BLaER1 (cell line): Measurements from ENCODE around the gene WNT2.
"Not testable (repeated sequence)": the region's sequence is repeated elsewhere in the genome, so short reads cannot be mapped to it uniquely, and the experiment has no call there.

Experiments used
- H3K27ac ChIP-seq: shearing (Covaris generic); formaldehyde crosslinking; 2 replicates; pipeline ENCODE4 v1.8.1; 2022
- H3K27me3 ChIP-seq: shearing (Covaris generic); formaldehyde crosslinking; 2 replicates; pipeline ENCODE4 v1.8.1; 2022
- H3K36me3 ChIP-seq: shearing (Covaris generic); formaldehyde crosslinking; 2 replicates; pipeline ENCODE4 v1.8.1; 2022
- H3K4me1 ChIP-seq: shearing (Covaris generic); formaldehyde crosslinking; 2 replicates; pipeline ENCODE4 v1.8.1; 2022
- H3K4me2 ChIP-seq: shearing (Covaris generic); formaldehyde crosslinking; 2 replicates; pipeline ENCODE4 v1.8.1; 2022
- H3K4me3 ChIP-seq: shearing (Covaris generic); formaldehyde crosslinking; 2 replicates; pipeline ENCODE4 v1.8.1; 2022
- H3K9ac ChIP-seq: shearing (Covaris generic); formaldehyde crosslinking; 2 replicates; pipeline ENCODE4 v1.8.1; 2022
- H3K9me3 ChIP-seq: shearing (Covaris generic); formaldehyde crosslinking; 2 replicates; pipeline ENCODE4 v1.8.1; 2022
- H4K20me1 ChIP-seq: shearing (Covaris generic); formaldehyde crosslinking; 2 replicates; pipeline ENCODE4 v1.8.1; 2022
- Cebpa-rat ChIP-seq: shearing (Covaris generic); IDR thresholded peaks from 2 replicates; pipeline ENCODE4 v1.8.1; 2022

WNT2 gene

GRCh38 chr7:117312593-117313580 is 10.0 kb downstream of the WNT2 start:
- Histone ChIP-seq H3K4me1 (no peaks in the 10 kb centered on the region), H3K9ac (no peak overlapping the region), H3K4me2 (no peak overlapping the region), H3K36me3 (no peaks in the 10 kb centered on the region), H3K27ac (no peak overlapping the region), H3K27me3 (no peaks in the 10 kb centered on the region), H4K20me1 (no peaks in the 10 kb centered on the region), H3K4me3 (no peak overlapping the region), H3K9me3 (no peaks in the 10 kb centered on the region)
- TF ChIP-seq Cebpa-rat: no peak

GRCh38 chr7:117308891-117309290 is 14.0 kb downstream of the WNT2 start:
- Histone ChIP-seq H3K9ac (no peak overlapping the region), H3K27ac (no peak overlapping the region), H3K4me3 (no peak overlapping the region), H4K20me1 (no peaks in the 10 kb centered on the region), H3K9me3 (0 out of 2 replicates have a peak, but pooled peaks cover 6% of the 10 kb centered on the region), H3K4me2 (no peak overlapping the region), H3K4me1 (peaks cover 8% of the 10 kb centered on the region; the same call in 1 of the 2 replicates), H3K36me3 (no peaks in the 10 kb centered on the region), H3K27me3 (no peaks in the 10 kb centered on the region)
- no peak for TF ChIP-seq Cebpa-rat

- Histone ChIP-seq H3K4me2 (no peak overlapping the region), H3K4me3 (no peak overlapping the region), H3K27me3 (no peaks in the 10 kb centered on the region), H3K9ac (no peak overlapping the region), H3K4me1 (peaks cover 13% of the 10 kb centered on the region), H3K27ac (no peak overlapping the region), H3K36me3 (no peaks in the 10 kb centered on the region), H4K20me1 (no peaks in the 10 kb centered on the region), H3K9me3 (0 out of 2 replicates have a peak, but pooled peaks cover 8% of the 10 kb centered on the region)
- no peak for TF ChIP-seq Cebpa-rat
Observed at GRCh38 chr7:117302396-117302795, 20.5 kb downstream of the WNT2 start.

GRCh38 chr7:117300506-117300905 is 22.4 kb downstream of the WNT2 start:
- not testable (repeated sequence) for H3K9me3 ChIP-seq, H3K4me1 ChIP-seq, H4K20me1 ChIP-seq

GRCh38 chr7:117297606-117298005 is 25.3 kb downstream of the WNT2 start:
- TF ChIP-seq Cebpa-rat: no peak
- H3K4me3 ChIP-seq: no peak overlapping the region
- H3K4me2 ChIP-seq: no peak overlapping the region
- no peaks in the 10 kb centered on the region for H4K20me1 ChIP-seq
- no peaks in the 10 kb centered on the region for H3K27me3 ChIP-seq
- H3K36me3 ChIP-seq: no peaks in the 10 kb centered on the region
- no peak overlapping the region for H3K9ac ChIP-seq
- no peaks in the 10 kb centered on the region for H3K9me3 ChIP-seq
- H3K27ac ChIP-seq: no peak overlapping the region
- peaks cover 5% of the 10 kb centered on the region; the same call in 1 of the 2 replicates for H3K4me1 ChIP-seq

More at GRCh38 chr7:117300506-117300905, 22.4 kb downstream of the WNT2 start:
- H3K27me3 ChIP-seq, H3K36me3 ChIP-seq, H3K27ac ChIP-seq, H3K4me2 ChIP-seq, H3K4me3 ChIP-seq, H3K9ac ChIP-seq: not testable (repeated sequence)

- no peaks in the 10 kb centered on the region for H3K27me3 ChIP-seq
- no peak for TF ChIP-seq Cebpa-rat
Observed at GRCh38 chr7:117296066-117296465, 26.8 kb downstream of the WNT2 start.

GRCh38 chr7:117285826-117286225 is 37.0 kb downstream of the WNT2 start:
- Histone ChIP-seq H3K9ac (no peak overlapping the region), H3K27ac (no peak overlapping the region), H3K4me2 (no peak overlapping the region), H4K20me1 (no peaks in the 10 kb centered on the region), H3K27me3 (no peaks in the 10 kb centered on the region), H3K4me3 (no peak overlapping the region), H3K4me1 (no peaks in the 10 kb centered on the region), H3K9me3 (no peaks in the 10 kb centered on the region), H3K36me3 (no peaks in the 10 kb centered on the region)
- no peak for TF ChIP-seq Cebpa-rat

More at GRCh38 chr7:117296066-117296465, 26.8 kb downstream of the WNT2 start:
- Histone ChIP-seq H3K4me3 (no peak overlapping the region), H3K9me3 (no peaks in the 10 kb centered on the region), H3K36me3 (no peaks in the 10 kb centered on the region), H4K20me1 (no peaks in the 10 kb centered on the region), H3K27ac (no peak overlapping the region), H3K4me1 (peaks cover 5% of the 10 kb centered on the region; the same call in 1 of the 2 replicates), H3K9ac (no peak overlapping the region), H3K4me2 (no peak overlapping the region)

GRCh38 chr7:117284692-117285091 is 38.2 kb downstream of the WNT2 start:
- Histone ChIP-seq H3K4me3 (no peak overlapping the region), H4K20me1 (no peaks in the 10 kb centered on the region), H3K27me3 (no peaks in the 10 kb centered on the region), H3K9ac (no peak overlapping the region), H3K27ac (no peak overlapping the region), H3K4me2 (no peak overlapping the region), H3K9me3 (no peaks in the 10 kb centered on the region), H3K4me1 (no peaks in the 10 kb centered on the region), H3K36me3 (no peaks in the 10 kb centered on the region)
- no peak for TF ChIP-seq Cebpa-rat

- H3K4me1 ChIP-seq: no peaks in the 10 kb centered on the region
- no peak overlapping the region for H3K27ac ChIP-seq
- no peaks in the 10 kb centered on the region for H4K20me1 ChIP-seq
- no peaks in the 10 kb centered on the region for H3K9me3 ChIP-seq
- H3K4me3 ChIP-seq: no peak overlapping the region
- H3K9ac ChIP-seq: no peak overlapping the region
- no peak for TF ChIP-seq Cebpa-rat
- H3K36me3 ChIP-seq: no peaks in the 10 kb centered on the region
- no peaks in the 10 kb centered on the region for H3K27me3 ChIP-seq
- no peak overlapping the region for H3K4me2 ChIP-seq
Observed at GRCh38 chr7:117283779-117284178, 39.1 kb downstream of the WNT2 start.

- Histone ChIP-seq H3K4me1 (no peaks in the 10 kb centered on the region), H3K4me2 (no peak overlapping the region), H3K9ac (no peak overlapping the region), H3K27me3 (no peaks in the 10 kb centered on the region), H3K27ac (no peak overlapping the region), H4K20me1 (no peaks in the 10 kb centered on the region), H3K36me3 (no peaks in the 10 kb centered on the region), H3K4me3 (no peak overlapping the region), H3K9me3 (no peaks in the 10 kb centered on the region)
- TF ChIP-seq Cebpa-rat: no peak
Observed at GRCh38 chr7:117283371-117283770, 39.5 kb downstream of the WNT2 start.
